ENCODE measurements around the gene HSD17B7. TPM values are rescaled to one million over a fixed set of nuclear protein-coding genes. Genes with fewer than 3 reads are reported as not detected.

HSD17B7 gene
- polyA plus RNA-seq, 1 experiment: 10.5 TPM

DNA sequence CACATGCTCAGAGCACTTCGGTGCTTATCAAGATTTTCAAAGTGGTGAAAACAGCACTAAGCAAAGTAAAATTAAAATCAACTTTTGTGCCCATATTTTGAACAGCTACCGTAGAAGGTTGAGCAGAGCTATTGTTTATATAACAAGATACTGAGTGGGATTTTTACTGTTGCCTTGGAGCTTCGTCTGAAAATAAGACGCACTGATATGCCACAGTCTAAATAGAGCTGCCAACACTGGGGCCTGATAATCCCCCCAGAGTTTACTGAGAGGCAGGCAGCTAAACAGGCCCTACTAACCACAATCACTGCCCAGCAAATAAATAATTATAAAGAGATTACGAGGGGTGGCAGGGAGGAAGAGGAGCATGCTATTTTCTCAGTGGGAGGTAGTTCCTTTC is 71.1 kb downstream of the HSD17B7 start:
- POLR2A ChIA-PET: interaction anchor here (1.2 kb wide), 1 partner anchor 461 kb away, joined by 3 read pairs; no protein-coding TSS in a partner anchor
- no peak overlapping the region for H3K27ac ChIP-seq (ENCODE audit: low read depth, low read length)
- H3K4me3 ChIP-seq (ENCODE audit: low read depth, low read length): no peak overlapping the region
- TF ChIP-seq, protein P1, sequence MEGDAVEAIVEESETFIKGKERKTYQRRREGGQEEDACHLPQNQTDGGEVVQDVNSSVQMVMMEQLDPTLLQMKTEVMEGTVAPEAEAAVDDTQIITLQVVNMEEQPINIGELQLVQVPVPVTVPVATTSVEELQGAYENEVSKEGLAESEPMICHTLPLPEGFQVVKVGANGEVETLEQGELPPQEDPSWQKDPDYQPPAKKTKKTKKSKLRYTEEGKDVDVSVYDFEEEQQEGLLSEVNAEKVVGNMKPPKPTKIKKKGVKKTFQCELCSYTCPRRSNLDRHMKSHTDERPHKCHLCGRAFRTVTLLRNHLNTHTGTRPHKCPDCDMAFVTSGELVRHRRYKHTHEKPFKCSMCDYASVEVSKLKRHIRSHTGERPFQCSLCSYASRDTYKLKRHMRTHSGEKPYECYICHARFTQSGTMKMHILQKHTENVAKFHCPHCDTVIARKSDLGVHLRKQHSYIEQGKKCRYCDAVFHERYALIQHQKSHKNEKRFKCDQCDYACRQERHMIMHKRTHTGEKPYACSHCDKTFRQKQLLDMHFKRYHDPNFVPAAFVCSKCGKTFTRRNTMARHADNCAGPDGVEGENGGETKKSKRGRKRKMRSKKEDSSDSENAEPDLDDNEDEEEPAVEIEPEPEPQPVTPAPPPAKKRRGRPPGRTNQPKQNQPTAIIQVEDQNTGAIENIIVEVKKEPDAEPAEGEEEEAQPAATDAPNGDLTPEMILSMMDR (IDR thresholded peaks at IDR 0.05; ENCODE audit: low read depth, low read length): no peak
- no peaks in the 10 kb centered on the region for H3K27me3 ChIP-seq (ENCODE audit: control insufficient read depth, insufficient read depth, low read length)
- CTCF ChIA-PET: interaction anchor here (1.2 to 6.5 kb wide), 6 partner anchors 8 to 454 kb away, joined by 3 to 76 read pairs (median 15); partner anchors contain the start of gene RGS4
- no peaks in the 10 kb centered on the region for H3K9me3 ChIP-seq (ENCODE audit: control insufficient read depth, insufficient read depth, low read length)
- no peak for DNase-seq (ENCODE audit: low read depth, low spot score)

Small RNA genes within 50 kb of the gene (small RNA-seq; reads per million reads assigned to genes)
- not detected for gene RN7SL861P (ENCODE audit: insufficient read length, low read depth)

Other genes starting within 250 kb of the HSD17B7 start
- gene UAP1, start 229.0 kb upstream of the HSD17B7 start, polyA plus RNA-seq (2011; rRNA removed): 68.5 and 85.7 TPM in 2 replicates
- 179 and 194 TPM in 2 replicates for gene DDR2, start 158.2 kb upstream of the HSD17B7 start, polyA plus RNA-seq (2011; rRNA removed)
- gene CCDC190, start 70.5 kb downstream of the HSD17B7 start, polyA plus RNA-seq (2011; rRNA removed): not detected in 2 replicates

Data from AG04450 (cell line).